ENCODE results near the gene ZNF670.
"Not testable (repeated sequence)": the region's sequence is repeated elsewhere in the genome, so short reads cannot be mapped to it uniquely, and the experiment has no call there.

The ZNF670 gene

GRCh38 chr1:247078258-247079140, at the start of gene ZNF670:
ZNF670 (minus strand) TSS chr1:247078811; CDS start chr1:247078596, 215 bp downstream.
- Mint-ChIP-seq H3K9me3 (peaks cover 33% of the 10 kb centered on the region), H3K27ac (peak within 1 kb of the TSS; percentile 80), H3K27me3 (ENCODE audit: low read depth) (peaks cover 4% of the 10 kb centered on the region), H3K36me3 (ENCODE audit: low read depth) (peaks cover 20% of the 10 kb centered on the region), H3K4me3 (peak within 1 kb of the TSS; percentile 91), H3K4me1 (ENCODE audit: low read depth) (peaks cover 12% of the 10 kb centered on the region)
- peak; percentile 92 for DNase-seq (ENCODE audit: low spot score)

GRCh38 chr1:247127519-247128282, 49.1 kb upstream of the ZNF670 start:
- H3K9me3 Mint-ChIP-seq = peaks cover 27% of the 10 kb centered on the region
- not testable (repeated sequence) for DNase-seq (ENCODE audit: low spot score); H3K4me1 Mint-ChIP-seq (ENCODE audit: low read depth); H3K27me3 Mint-ChIP-seq (ENCODE audit: low read depth)
- peak overlapping the region; percentile 88 for H3K4me3 Mint-ChIP-seq
- peaks cover 22% of the 10 kb centered on the region for H3K36me3 Mint-ChIP-seq (ENCODE audit: low read depth)
- H3K27ac Mint-ChIP-seq = peak overlapping the region; percentile 85

DNA sequence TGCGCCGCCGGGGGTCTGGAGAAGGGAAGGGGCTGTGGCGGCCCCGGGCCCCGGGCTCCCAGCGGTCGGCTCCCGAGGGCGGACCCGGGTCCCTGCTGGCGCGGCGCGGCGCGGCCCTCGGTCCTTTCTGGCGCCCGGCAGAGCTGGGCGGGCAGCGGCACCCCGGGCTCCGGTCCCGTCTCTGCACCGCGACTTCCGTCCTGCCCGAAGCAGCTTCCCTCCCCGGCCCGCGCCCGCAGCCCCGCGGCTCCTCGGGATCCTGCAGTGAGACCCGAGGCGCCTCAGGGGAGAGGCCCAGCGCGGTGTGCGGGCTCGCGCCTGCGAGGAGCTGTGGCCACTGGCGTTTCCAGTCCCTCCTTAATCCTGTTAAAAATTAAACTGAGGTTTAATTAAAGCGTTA, 48.0 kb upstream of the ZNF670 start:
- Mint-ChIP-seq H3K9me3 (peaks cover 26% of the 10 kb centered on the region), H3K36me3 (ENCODE audit: low read depth) (peaks cover 12% of the 10 kb centered on the region)
- H3K27me3 Mint-ChIP-seq (ENCODE audit: low read depth); H3K27ac Mint-ChIP-seq; H3K4me3 Mint-ChIP-seq; H3K4me1 Mint-ChIP-seq (ENCODE audit: low read depth); DNase-seq (ENCODE audit: low spot score): not testable (repeated sequence)

DNA sequence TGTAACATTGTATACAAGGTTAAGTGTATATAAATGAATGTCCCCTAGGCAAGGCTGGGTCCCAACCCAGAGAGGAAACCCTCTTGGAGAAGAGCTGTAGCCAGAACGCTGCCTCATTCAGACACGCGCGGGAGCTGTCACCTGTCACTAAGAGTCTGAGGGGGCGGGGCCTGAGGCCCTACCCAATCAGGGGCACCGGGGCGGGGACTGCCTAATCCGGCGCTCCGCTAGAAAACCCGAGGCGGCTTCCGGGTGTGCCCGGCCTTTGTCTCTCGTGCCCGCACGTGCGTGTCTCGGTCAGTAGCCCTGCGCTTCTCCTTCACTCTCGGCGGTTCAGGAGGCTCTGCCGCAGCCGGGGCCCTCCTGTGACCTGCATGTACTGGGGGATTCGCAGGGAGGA, 47.6 kb upstream of the ZNF670 start:
- DNase-seq (ENCODE audit: low spot score); H3K27ac Mint-ChIP-seq; H3K4me3 Mint-ChIP-seq; H3K27me3 Mint-ChIP-seq (ENCODE audit: low read depth); H3K4me1 Mint-ChIP-seq (ENCODE audit: low read depth): not testable (repeated sequence)
- H3K36me3 Mint-ChIP-seq (ENCODE audit: low read depth) = peaks cover 12% of the 10 kb centered on the region
- H3K9me3 Mint-ChIP-seq = peaks cover 26% of the 10 kb centered on the region

- Mint-ChIP-seq H3K27me3 (ENCODE audit: low read depth) (no peaks in the 10 kb centered on the region), H3K4me1 (ENCODE audit: low read depth) (no peaks in the 10 kb centered on the region), H3K27ac (no peak overlapping the region), H3K36me3 (ENCODE audit: low read depth) (no peaks in the 10 kb centered on the region), H3K4me3 (no peak overlapping the region), H3K9me3 (peaks cover 15% of the 10 kb centered on the region)
- DNase-seq (ENCODE audit: low spot score) = no peak
These were observed 42.8 kb upstream of the ZNF670 start for GRCh38 chr1:247121382-247121781.

DNA sequence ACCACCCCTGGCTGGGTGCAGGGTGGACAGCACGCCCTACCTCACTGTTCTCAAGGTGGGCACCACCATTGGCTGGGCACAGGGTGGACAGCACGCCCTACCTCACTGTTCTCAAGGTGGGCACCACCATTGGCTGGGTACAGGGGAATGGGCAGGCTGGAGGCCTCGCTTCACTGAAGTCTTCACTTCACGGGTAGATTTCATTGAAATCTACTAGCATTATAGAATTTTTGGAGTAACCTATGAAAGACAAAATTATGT, 41.7 kb upstream of the ZNF670 start:
- H3K36me3 Mint-ChIP-seq (ENCODE audit: low read depth); DNase-seq (ENCODE audit: low spot score); H3K4me1 Mint-ChIP-seq (ENCODE audit: low read depth); H3K27me3 Mint-ChIP-seq (ENCODE audit: low read depth); H3K27ac Mint-ChIP-seq; H3K4me3 Mint-ChIP-seq: not testable (repeated sequence)
- H3K9me3 Mint-ChIP-seq = peaks cover 15% of the 10 kb centered on the region

DNA sequence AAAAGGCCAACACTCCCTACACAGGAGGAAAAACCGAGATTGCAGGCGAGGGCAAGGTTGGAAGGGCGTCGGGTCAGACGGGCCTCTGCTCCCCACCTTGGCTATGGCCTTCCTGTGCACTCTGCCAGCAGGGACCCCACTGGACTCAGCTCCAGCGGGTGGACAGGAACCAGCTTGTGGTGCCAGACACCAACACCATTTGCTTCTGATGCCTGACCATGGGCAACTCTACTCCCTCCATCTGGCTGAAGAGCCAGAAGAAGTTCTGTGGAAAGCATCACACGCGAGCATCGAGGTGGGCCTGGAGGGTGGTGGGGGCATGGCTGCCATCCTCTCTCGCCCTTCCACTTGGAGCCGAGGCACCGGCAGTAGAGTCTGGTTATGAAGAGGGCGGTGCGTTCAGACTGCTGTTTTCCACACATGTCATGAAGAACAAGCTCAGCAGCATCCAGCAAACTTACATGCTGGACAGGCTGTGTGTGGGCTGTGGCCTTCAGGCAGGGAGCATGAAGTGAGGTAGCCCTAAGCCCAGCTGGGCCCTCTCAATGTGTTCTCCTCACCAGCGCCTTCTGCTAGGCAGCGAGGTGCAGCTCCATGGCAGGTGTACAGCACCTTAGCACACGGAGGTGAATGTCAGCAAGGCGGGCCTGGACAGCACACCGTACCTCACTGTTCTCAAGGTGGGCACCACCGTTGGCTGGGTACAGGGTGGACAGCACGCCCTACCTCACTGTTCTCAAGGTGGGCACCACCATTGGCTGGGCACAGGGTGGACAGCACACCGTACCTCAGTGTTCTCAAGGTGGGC, 41.2 kb upstream of the ZNF670 start:
- no peak overlapping the region for H3K27ac Mint-ChIP-seq
- H3K9me3 Mint-ChIP-seq = peaks cover 15% of the 10 kb centered on the region

GRCh38 chr1:247118946-247119446, 40.4 kb upstream of the ZNF670 start:
- no peak overlapping the region for H3K27ac Mint-ChIP-seq
- peaks cover 11% of the 10 kb centered on the region for H3K9me3 Mint-ChIP-seq
- DNase-seq (ENCODE audit: low spot score) = no peak

More for the DNA sequence above, 41.2 kb upstream of the ZNF670 start:
- no peak for DNase-seq (ENCODE audit: low spot score)
- no peaks in the 10 kb centered on the region for H3K4me1 Mint-ChIP-seq (ENCODE audit: low read depth)
- no peaks in the 10 kb centered on the region for H3K36me3 Mint-ChIP-seq (ENCODE audit: low read depth)
- H3K27me3 Mint-ChIP-seq (ENCODE audit: low read depth) = no peaks in the 10 kb centered on the region
- no peak overlapping the region for H3K4me3 Mint-ChIP-seq

DNA sequence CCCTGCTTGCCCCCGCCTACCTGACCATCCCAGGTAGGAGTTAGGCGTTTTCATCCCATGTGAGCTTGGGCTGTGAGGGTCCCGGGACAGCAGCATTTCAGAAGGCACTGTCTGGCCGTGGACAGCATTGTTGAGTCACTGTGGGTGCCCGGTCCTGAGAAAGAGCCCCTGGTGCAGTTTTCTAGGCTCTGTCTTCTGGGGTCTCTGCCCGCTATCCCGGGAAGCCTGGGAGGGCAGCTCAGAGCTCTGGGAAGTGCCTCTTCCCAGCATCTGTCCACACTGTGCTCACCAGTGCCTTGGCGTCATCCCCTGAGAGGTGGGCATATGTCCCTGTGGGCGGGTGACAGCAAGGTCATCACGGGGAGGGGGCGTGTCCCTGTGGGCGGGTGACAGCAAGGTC, 36.9 kb upstream of the ZNF670 start:
- H3K9me3 Mint-ChIP-seq = no peaks in the 10 kb centered on the region
- peaks cover 4% of the 10 kb centered on the region for H3K4me1 Mint-ChIP-seq (ENCODE audit: low read depth)

More at GRCh38 chr1:247118946-247119446, 40.4 kb upstream of the ZNF670 start:
- Mint-ChIP-seq H3K4me3 (no peak overlapping the region), H3K4me1 (ENCODE audit: low read depth) (no peaks in the 10 kb centered on the region), H3K36me3 (ENCODE audit: low read depth) (no peaks in the 10 kb centered on the region), H3K27me3 (ENCODE audit: low read depth) (peaks cover 3% of the 10 kb centered on the region)

DNA sequence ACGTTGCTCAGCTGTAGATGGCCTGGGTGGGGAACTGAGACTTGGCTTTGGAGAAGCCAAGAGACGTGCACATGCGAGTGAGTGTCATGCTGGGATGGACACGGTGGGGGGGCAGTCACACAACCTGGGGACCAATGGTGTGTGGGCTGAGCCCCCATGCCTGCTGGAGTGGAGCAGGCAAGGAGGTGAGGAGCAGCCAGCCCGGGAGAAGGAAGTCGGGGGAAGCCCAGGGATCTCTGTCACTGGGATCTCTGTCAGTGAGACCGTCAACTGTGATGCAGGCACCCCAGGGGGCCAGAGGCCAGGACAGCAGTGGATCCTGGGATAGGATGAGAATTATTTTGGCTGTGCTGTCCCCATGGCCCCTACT, 36.5 kb upstream of the ZNF670 start:
- no peak for DNase-seq (ENCODE audit: low spot score)
- H3K4me1 Mint-ChIP-seq (ENCODE audit: low read depth) = peaks cover 4% of the 10 kb centered on the region
- no peak overlapping the region for H3K4me3 Mint-ChIP-seq
- peaks cover 24% of the 10 kb centered on the region for H3K27me3 Mint-ChIP-seq (ENCODE audit: low read depth)
- peak overlapping the region; percentile 56 for H3K27ac Mint-ChIP-seq
- H3K36me3 Mint-ChIP-seq (ENCODE audit: low read depth) = peaks cover 1% of the 10 kb centered on the region
- H3K9me3 Mint-ChIP-seq = no peaks in the 10 kb centered on the region

More for the DNA sequence above, 36.9 kb upstream of the ZNF670 start:
- Mint-ChIP-seq H3K36me3 (ENCODE audit: low read depth) (peaks cover 1% of the 10 kb centered on the region), H3K4me3 (no peak overlapping the region), H3K27ac (no peak overlapping the region), H3K27me3 (ENCODE audit: low read depth) (peaks cover 21% of the 10 kb centered on the region)
- DNase-seq (ENCODE audit: low spot score) = no peak

- Mint-ChIP-seq H3K9me3 (peaks cover 4% of the 10 kb centered on the region), H3K27me3 (ENCODE audit: low read depth) (peaks cover 30% of the 10 kb centered on the region), H3K36me3 (ENCODE audit: low read depth) (peaks cover 1% of the 10 kb centered on the region), H3K27ac (peak overlapping the region; percentile 56), H3K4me1 (ENCODE audit: low read depth) (peaks cover 8% of the 10 kb centered on the region), H3K4me3 (no peak overlapping the region)
- no peak for DNase-seq (ENCODE audit: low spot score)
These were observed 35.9 kb upstream of the ZNF670 start for GRCh38 chr1:247114351-247115140.

- Mint-ChIP-seq H3K4me3 (no peak overlapping the region), H3K9me3 (peaks cover 6% of the 10 kb centered on the region), H3K4me1 (ENCODE audit: low read depth) (peaks cover 8% of the 10 kb centered on the region), H3K27me3 (ENCODE audit: low read depth) (peaks cover 36% of the 10 kb centered on the region), H3K27ac (no peak overlapping the region), H3K36me3 (ENCODE audit: low read depth) (peaks cover 1% of the 10 kb centered on the region)
- DNase-seq (ENCODE audit: low spot score) = no peak
These were observed 35.2 kb upstream of the ZNF670 start for GRCh38 chr1:247113733-247114271.

DNA sequence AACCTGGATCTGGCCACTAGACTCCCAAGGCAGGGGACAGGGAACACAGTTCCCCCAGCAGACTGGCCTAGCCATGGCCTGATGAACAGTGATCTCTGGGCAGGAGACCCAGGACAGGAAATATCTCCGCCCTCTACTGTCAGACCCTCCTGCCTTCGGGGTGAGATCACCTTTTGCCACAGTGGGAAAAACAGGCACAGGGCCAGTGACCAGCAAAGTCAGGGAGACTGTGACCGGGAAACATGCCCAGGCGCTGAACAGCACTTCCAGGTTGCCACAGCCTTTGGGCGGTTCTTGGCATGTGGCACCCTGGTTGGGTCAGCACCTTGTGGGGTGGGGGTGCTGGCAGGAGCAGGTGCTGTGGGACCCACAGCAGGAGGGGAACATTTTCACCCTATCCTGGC, 34.5 kb upstream of the ZNF670 start:
- H3K4me1 Mint-ChIP-seq (ENCODE audit: low read depth) = peaks cover 8% of the 10 kb centered on the region
- H3K9me3 Mint-ChIP-seq = peaks cover 11% of the 10 kb centered on the region
- DNase-seq (ENCODE audit: low spot score) = no peak
- H3K4me3 Mint-ChIP-seq = no peak overlapping the region
- H3K36me3 Mint-ChIP-seq (ENCODE audit: low read depth) = peaks cover 1% of the 10 kb centered on the region
- peaks cover 43% of the 10 kb centered on the region for H3K27me3 Mint-ChIP-seq (ENCODE audit: low read depth)
- no peak overlapping the region for H3K27ac Mint-ChIP-seq

Data from T-helper 2 cell treated with Interferon-gamma antibody and Interleukin-4, amounts not matched to agents 5 μg/mL and 100 μg/mL, for 36 hours (primary cell).